GM18519 (cell line): Measurements from ENCODE around the gene CRYAA.
"Not testable (repeated sequence)": the region's sequence is repeated elsewhere in the genome, so short reads cannot be mapped to it uniquely, and the experiment has no call there.

ENCODE experiments used
- ATAC-seq: cut with Tn5 transposase; IDR thresholded peaks from one replicate; pipeline ENCODE4 v1.9.1; 2021; ENCODE audit warnings: mild to moderate bottlenecking, moderate library complexity; ENCODE audit not compliant: unreplicated experiment, low FRiP score

Gene CRYAA

GRCh38 chr21:43176621-43177020 is 7.8 kb downstream of the CRYAA start:
- ATAC-seq = not testable (repeated sequence)

- not testable (repeated sequence) for ATAC-seq
Observed at GRCh38 chr21:43177043-43177906, 8.5 kb downstream of the CRYAA start.

- ATAC-seq = not testable (repeated sequence)
Observed at GRCh38 chr21:43178175-43178826, 9.5 kb downstream of the CRYAA start.

DNA sequence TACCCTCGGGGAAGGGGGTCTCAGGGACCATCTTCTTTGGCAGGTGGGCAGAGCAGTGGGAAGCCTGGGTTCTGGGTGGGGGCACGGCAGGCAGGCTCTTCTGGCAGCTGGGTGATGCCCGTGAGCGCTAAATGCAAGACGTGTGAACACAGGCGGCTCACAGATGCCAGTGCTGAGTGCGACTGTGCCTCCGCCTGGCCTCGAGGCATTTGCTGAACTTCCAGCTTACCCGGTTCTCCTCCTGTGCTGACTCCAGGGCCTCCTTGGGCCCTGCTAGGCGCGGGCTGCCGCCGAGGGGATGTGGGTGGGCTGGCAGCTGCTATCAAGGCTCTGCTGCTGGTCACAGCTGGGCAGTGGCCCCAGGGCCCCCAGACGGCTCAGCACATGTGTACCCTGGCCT is 12.2 kb downstream of the CRYAA start:
- ATAC-seq = not testable (repeated sequence)

- ATAC-seq = not testable (repeated sequence)
Observed at GRCh38 chr21:43187268-43187667, 18.5 kb downstream of the CRYAA start.

- ATAC-seq = no peak
Observed at GRCh38 chr21:43187715-43188114, 18.9 kb downstream of the CRYAA start.

GRCh38 chr21:43188181-43188580 is 19.4 kb downstream of the CRYAA start:
- ATAC-seq = no peak

- no peak for ATAC-seq
Observed at GRCh38 chr21:43188592-43189210, 19.9 kb downstream of the CRYAA start.

GRCh38 chr21:43189936-43190335 is 21.1 kb downstream of the CRYAA start:
- no peak for ATAC-seq

DNA sequence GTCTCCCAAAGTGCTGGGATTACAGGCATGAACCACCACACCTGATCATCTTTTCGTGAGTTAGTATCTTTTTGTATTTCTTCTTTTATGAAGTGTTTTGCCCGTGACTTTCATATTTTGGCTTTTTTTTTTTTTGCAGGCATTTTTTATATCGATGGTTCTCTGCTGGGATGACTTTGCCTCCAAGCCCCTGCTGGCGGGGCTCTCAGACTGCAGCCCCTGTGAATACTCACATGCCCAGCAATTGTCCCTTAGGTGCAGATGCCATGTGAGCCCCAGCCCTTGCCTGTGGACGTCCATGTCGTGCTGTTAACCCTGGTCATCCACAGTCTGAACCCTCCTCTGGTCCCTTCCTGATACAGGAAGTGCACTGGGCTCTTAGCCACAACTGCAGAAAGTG is 21.7 kb downstream of the CRYAA start:
- no peak for ATAC-seq

- ATAC-seq = no peak
Observed at GRCh38 chr21:43190951-43191350, 22.1 kb downstream of the CRYAA start.

DNA sequence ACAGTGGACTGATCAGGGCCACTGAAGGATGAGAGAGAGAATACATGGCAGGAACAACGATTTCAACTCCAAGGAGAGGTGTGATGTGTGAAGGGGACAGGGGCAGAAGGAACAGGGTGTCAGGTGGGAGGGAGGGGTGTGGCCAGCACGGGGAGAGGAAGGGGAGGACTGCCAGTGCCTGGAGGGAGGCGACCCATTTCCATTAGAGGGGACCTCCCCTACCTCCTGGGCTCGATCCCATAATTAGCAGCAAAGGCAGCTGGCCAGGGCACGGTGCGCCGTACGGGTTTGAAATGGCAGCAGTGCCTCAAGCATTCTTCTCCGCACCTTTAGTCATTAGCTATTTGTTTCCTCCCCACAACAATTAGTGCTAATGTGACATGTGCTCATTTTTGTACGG is 22.7 kb downstream of the CRYAA start:
- no peak for ATAC-seq

DNA sequence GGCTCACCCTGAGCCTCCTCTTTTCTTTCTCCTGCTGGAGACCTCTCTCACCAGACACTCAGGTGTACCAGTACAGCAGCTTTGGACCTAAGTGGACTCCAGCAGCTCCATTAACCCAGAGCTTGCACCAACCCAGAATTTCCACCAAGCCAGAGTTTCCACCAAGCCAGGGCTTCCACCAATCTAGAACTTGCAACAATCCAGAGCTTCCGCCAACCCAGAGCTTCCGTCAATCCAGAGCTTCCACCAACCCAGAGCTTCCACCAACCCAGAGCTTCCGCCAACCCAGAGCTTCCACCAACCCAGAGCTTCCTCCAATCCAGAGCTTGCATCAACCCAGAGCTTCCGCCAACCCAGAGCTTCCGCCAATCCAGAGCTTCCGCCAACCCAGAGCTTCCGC is 23.2 kb downstream of the CRYAA start:
- ATAC-seq = no peak

GRCh38 chr21:43192501-43193081 is 23.8 kb downstream of the CRYAA start:
- no peak for ATAC-seq

DNA sequence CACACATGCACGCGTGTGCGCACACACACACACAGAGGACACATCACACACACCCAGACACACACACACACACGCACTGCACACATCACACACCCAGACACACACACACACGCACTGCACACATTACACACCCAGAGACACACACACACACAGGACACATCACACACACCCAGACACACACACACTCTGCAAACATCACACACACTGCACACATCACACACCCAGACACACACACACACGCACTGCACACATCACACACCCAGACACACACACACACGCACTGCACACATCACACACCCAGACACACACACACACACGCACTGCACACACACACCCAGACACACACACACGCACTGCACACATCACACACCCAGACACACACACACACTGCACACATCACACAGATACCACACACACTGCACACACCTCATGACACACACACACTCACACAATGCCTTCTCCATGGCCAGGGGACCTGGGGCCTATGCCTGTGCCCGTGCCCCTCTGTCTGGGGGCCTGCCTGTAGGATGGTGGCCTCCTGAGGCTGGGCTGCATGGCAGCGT is 24.4 kb downstream of the CRYAA start:
- ATAC-seq = no peak

DNA sequence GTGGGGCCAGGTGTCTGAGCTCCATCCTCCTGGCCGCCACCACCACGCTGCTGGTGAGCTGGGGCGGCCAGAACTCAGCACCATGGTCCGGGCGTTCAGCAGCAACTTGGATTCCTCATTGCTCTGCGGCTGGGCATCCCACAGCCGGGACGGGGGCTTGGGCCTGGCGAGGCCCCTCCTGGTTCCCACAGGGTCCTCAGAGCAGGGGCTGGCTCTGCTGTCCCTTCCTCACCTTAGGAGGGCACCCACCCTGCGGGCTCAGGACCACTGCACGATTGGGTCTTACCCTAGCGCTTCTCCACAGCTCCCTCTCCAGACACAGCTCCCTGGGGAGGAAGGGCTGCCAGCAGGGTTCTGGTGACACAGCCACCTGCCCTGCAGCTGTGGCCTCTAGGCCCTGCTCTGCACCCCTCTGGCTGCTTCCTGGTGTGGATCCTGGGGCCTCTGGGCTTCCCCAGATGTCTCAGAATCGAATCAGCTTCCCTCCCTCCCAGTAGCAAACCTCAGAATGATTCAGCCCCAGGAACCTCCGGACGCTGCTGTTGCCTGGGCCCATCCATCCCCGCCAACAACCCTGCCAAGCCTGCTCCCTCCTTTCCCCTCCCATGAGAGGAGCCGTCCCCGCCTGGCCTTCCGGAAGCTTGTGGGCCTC is 25.0 kb downstream of the CRYAA start:
- no peak for ATAC-seq

- ATAC-seq = no peak
Observed at GRCh38 chr21:43194303-43195120, 25.7 kb downstream of the CRYAA start.

DNA sequence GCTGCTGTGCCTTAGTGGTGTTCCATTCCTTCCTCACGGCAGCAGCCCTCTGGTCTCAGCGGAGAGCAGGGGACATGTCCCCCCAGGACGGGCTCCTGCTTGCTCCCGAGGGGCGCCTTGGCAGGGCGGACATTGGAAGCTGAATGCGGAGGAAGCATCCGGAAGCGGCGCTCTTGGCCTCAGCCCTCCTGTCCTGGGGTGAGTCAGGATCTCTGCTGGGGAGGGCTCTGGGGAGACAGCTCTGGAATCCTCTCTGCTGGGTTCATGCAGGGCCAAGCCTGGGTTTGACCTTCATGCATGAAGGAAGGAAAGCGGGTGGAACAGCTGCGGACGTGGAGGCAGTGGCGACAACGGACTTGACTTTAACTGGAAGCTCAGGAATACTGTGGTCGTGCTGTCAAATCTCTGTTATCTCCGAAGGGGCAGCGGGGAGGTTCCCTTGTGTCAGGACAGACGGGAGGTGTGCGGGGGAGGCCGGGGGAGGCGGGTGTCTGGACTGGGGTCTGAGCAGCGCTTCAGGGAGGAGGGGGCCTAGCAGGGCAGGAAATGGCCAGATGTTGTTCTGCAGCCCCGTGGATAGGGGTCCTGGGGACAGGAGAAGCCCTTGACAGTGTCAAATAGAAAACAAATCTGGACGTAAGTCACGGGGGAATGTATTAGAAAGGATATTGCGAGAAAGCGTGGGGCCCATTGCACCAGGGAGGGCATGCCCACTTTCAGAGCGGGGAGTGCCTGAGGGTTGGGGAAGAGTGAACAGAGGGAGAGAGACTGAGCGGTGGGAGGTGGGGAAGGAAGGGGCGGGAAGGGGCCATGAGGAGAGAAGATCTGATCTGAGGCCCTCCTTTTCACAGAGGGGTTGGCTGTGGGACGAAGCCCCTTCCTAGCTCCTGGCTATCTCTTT is 26.6 kb downstream of the CRYAA start:
- ATAC-seq = no peak
